ENCODE data around the gene PPM1H.

PPM1H gene

GRCh38 chr12:62925680-62926079 lies 9.3 kb downstream of the PPM1H start:
- H3K27ac ChIP-seq (ENCODE audit: insufficient read depth, low read length, poor library complexity, severe bottlenecking), result no peak overlapping the region
- DNase-seq, result no peak
- H3K4me1 ChIP-seq (ENCODE audit: control insufficient read depth, insufficient read depth, low read length, poor library complexity, severe bottlenecking), result no peaks in the 10 kb centered on the region
- H3K36me3 ChIP-seq (ENCODE audit: control insufficient read depth, insufficient read depth, low read length), result no peaks in the 10 kb centered on the region
- H3K4me3 ChIP-seq (ENCODE audit: insufficient read depth, low read depth, low read length, poor library complexity, severe bottlenecking), result no peak overlapping the region
- H3K27me3 ChIP-seq (replicated peaks; ENCODE audit: control insufficient read depth, insufficient read depth, low read length, poor library complexity, severe bottlenecking), result no peaks in the 10 kb centered on the region
- no peaks in the 10 kb centered on the region for H3K9me3 ChIP-seq (ENCODE audit: control insufficient read depth, low read length)

- Histone ChIP-seq H3K36me3 (ENCODE audit: control insufficient read depth, insufficient read depth, low read length) (no peaks in the 10 kb centered on the region), H3K27ac (ENCODE audit: insufficient read depth, low read length, poor library complexity, severe bottlenecking) (no peak overlapping the region), H3K9me3 (ENCODE audit: control insufficient read depth, low read length) (no peaks in the 10 kb centered on the region), H3K4me3 (ENCODE audit: insufficient read depth, low read depth, low read length, poor library complexity, severe bottlenecking) (no peak overlapping the region), H3K27me3 (replicated peaks; ENCODE audit: control insufficient read depth, insufficient read depth, low read length, poor library complexity, severe bottlenecking) (no peaks in the 10 kb centered on the region), H3K4me1 (ENCODE audit: control insufficient read depth, insufficient read depth, low read length, poor library complexity, severe bottlenecking) (no peaks in the 10 kb centered on the region)
- DNase-seq, result no peak
Measured at GRCh38 chr12:62924084-62924483, 10.9 kb downstream of the PPM1H start.

GRCh38 chr12:62922539-62922938 lies 12.4 kb downstream of the PPM1H start:
- no peaks in the 10 kb centered on the region for H3K9me3 ChIP-seq (ENCODE audit: control insufficient read depth, low read length)
- no peaks in the 10 kb centered on the region for H3K36me3 ChIP-seq (ENCODE audit: control insufficient read depth, insufficient read depth, low read length)
- H3K4me1 ChIP-seq (ENCODE audit: control insufficient read depth, insufficient read depth, low read length, poor library complexity, severe bottlenecking), result no peaks in the 10 kb centered on the region
- H3K27ac ChIP-seq (ENCODE audit: insufficient read depth, low read length, poor library complexity, severe bottlenecking), result no peak overlapping the region
- no peak overlapping the region for H3K4me3 ChIP-seq (ENCODE audit: insufficient read depth, low read depth, low read length, poor library complexity, severe bottlenecking)
- H3K27me3 ChIP-seq (replicated peaks; ENCODE audit: control insufficient read depth, insufficient read depth, low read length, poor library complexity, severe bottlenecking), result no peaks in the 10 kb centered on the region
- DNase-seq, result no peak

- H3K4me1 ChIP-seq (ENCODE audit: control insufficient read depth, insufficient read depth, low read length, poor library complexity, severe bottlenecking), result no peaks in the 10 kb centered on the region
Measured at GRCh38 chr12:62919838-62920237, 15.1 kb downstream of the PPM1H start.

GRCh38 chr12:62917926-62918325 lies 17.0 kb downstream of the PPM1H start:
- Histone ChIP-seq H3K9me3 (ENCODE audit: control insufficient read depth, low read length) (no peaks in the 10 kb centered on the region), H3K4me3 (ENCODE audit: insufficient read depth, low read depth, low read length, poor library complexity, severe bottlenecking) (no peak overlapping the region), H3K36me3 (ENCODE audit: control insufficient read depth, insufficient read depth, low read length) (no peaks in the 10 kb centered on the region), H3K27me3 (replicated peaks; ENCODE audit: control insufficient read depth, insufficient read depth, low read length, poor library complexity, severe bottlenecking) (no peaks in the 10 kb centered on the region), H3K27ac (ENCODE audit: insufficient read depth, low read length, poor library complexity, severe bottlenecking) (no peak overlapping the region), H3K4me1 (ENCODE audit: control insufficient read depth, insufficient read depth, low read length, poor library complexity, severe bottlenecking) (no peaks in the 10 kb centered on the region)
- no peak for DNase-seq

More at GRCh38 chr12:62919838-62920237, 15.1 kb downstream of the PPM1H start:
- Histone ChIP-seq H3K36me3 (ENCODE audit: control insufficient read depth, insufficient read depth, low read length) (no peaks in the 10 kb centered on the region), H3K27ac (ENCODE audit: insufficient read depth, low read length, poor library complexity, severe bottlenecking) (no peak overlapping the region), H3K27me3 (replicated peaks; ENCODE audit: control insufficient read depth, insufficient read depth, low read length, poor library complexity, severe bottlenecking) (no peaks in the 10 kb centered on the region), H3K9me3 (ENCODE audit: control insufficient read depth, low read length) (no peaks in the 10 kb centered on the region), H3K4me3 (ENCODE audit: insufficient read depth, low read depth, low read length, poor library complexity, severe bottlenecking) (no peak overlapping the region)
- no peak for DNase-seq

- H3K27me3 ChIP-seq (replicated peaks; ENCODE audit: control insufficient read depth, insufficient read depth, low read length, poor library complexity, severe bottlenecking), result no peaks in the 10 kb centered on the region
- H3K9me3 ChIP-seq (ENCODE audit: control insufficient read depth, low read length), result no peaks in the 10 kb centered on the region
- H3K27ac ChIP-seq (ENCODE audit: insufficient read depth, low read length, poor library complexity, severe bottlenecking), result no peak overlapping the region
- no peaks in the 10 kb centered on the region for H3K4me1 ChIP-seq (ENCODE audit: control insufficient read depth, insufficient read depth, low read length, poor library complexity, severe bottlenecking)
- no peak overlapping the region for H3K4me3 ChIP-seq (ENCODE audit: insufficient read depth, low read depth, low read length, poor library complexity, severe bottlenecking)
- no peaks in the 10 kb centered on the region for H3K36me3 ChIP-seq (ENCODE audit: control insufficient read depth, insufficient read depth, low read length)
- DNase-seq, result no peak
Measured at GRCh38 chr12:62916632-62917425, 18.1 kb downstream of the PPM1H start.

GRCh38 chr12:62915204-62915529 lies 19.8 kb downstream of the PPM1H start:
- H3K36me3 ChIP-seq (ENCODE audit: control insufficient read depth, insufficient read depth, low read length), result no peaks in the 10 kb centered on the region
- H3K27ac ChIP-seq (ENCODE audit: insufficient read depth, low read length, poor library complexity, severe bottlenecking), result no peak overlapping the region
- no peaks in the 10 kb centered on the region for H3K9me3 ChIP-seq (ENCODE audit: control insufficient read depth, low read length)
- no peaks in the 10 kb centered on the region for H3K27me3 ChIP-seq (replicated peaks; ENCODE audit: control insufficient read depth, insufficient read depth, low read length, poor library complexity, severe bottlenecking)
- H3K4me1 ChIP-seq (ENCODE audit: control insufficient read depth, insufficient read depth, low read length, poor library complexity, severe bottlenecking), result no peaks in the 10 kb centered on the region
- no peak overlapping the region for H3K4me3 ChIP-seq (ENCODE audit: insufficient read depth, low read depth, low read length, poor library complexity, severe bottlenecking)
- DNase-seq, result no peak

GRCh38 chr12:62914443-62915203 lies 20.3 kb downstream of the PPM1H start:
- DNase-seq, result no peak
- no peak overlapping the region for H3K4me3 ChIP-seq (ENCODE audit: insufficient read depth, low read depth, low read length, poor library complexity, severe bottlenecking)
- no peak overlapping the region for H3K27ac ChIP-seq (ENCODE audit: insufficient read depth, low read length, poor library complexity, severe bottlenecking)
- no peaks in the 10 kb centered on the region for H3K27me3 ChIP-seq (replicated peaks; ENCODE audit: control insufficient read depth, insufficient read depth, low read length, poor library complexity, severe bottlenecking)
- H3K36me3 ChIP-seq (ENCODE audit: control insufficient read depth, insufficient read depth, low read length), result no peaks in the 10 kb centered on the region
- no peaks in the 10 kb centered on the region for H3K9me3 ChIP-seq (ENCODE audit: control insufficient read depth, low read length)
- no peaks in the 10 kb centered on the region for H3K4me1 ChIP-seq (ENCODE audit: control insufficient read depth, insufficient read depth, low read length, poor library complexity, severe bottlenecking)

- Histone ChIP-seq H3K27ac (ENCODE audit: insufficient read depth, low read length, poor library complexity, severe bottlenecking) (no peak overlapping the region), H3K36me3 (ENCODE audit: control insufficient read depth, insufficient read depth, low read length) (no peaks in the 10 kb centered on the region)
- DNase-seq, result no peak
Measured at GRCh38 chr12:62913380-62913779, 21.6 kb downstream of the PPM1H start.

GRCh38 chr12:62912644-62913043 lies 22.3 kb downstream of the PPM1H start:
- Histone ChIP-seq H3K9me3 (ENCODE audit: control insufficient read depth, low read length) (no peaks in the 10 kb centered on the region), H3K27me3 (replicated peaks; ENCODE audit: control insufficient read depth, insufficient read depth, low read length, poor library complexity, severe bottlenecking) (no peaks in the 10 kb centered on the region), H3K4me3 (ENCODE audit: insufficient read depth, low read depth, low read length, poor library complexity, severe bottlenecking) (no peak overlapping the region), H3K27ac (ENCODE audit: insufficient read depth, low read length, poor library complexity, severe bottlenecking) (no peak overlapping the region), H3K36me3 (ENCODE audit: control insufficient read depth, insufficient read depth, low read length) (no peaks in the 10 kb centered on the region), H3K4me1 (ENCODE audit: control insufficient read depth, insufficient read depth, low read length, poor library complexity, severe bottlenecking) (no peaks in the 10 kb centered on the region)
- DNase-seq, result no peak

More at GRCh38 chr12:62913380-62913779, 21.6 kb downstream of the PPM1H start:
- H3K9me3 ChIP-seq (ENCODE audit: control insufficient read depth, low read length), result no peaks in the 10 kb centered on the region
- H3K4me1 ChIP-seq (ENCODE audit: control insufficient read depth, insufficient read depth, low read length, poor library complexity, severe bottlenecking), result no peaks in the 10 kb centered on the region
- no peak overlapping the region for H3K4me3 ChIP-seq (ENCODE audit: insufficient read depth, low read depth, low read length, poor library complexity, severe bottlenecking)
- H3K27me3 ChIP-seq (replicated peaks; ENCODE audit: control insufficient read depth, insufficient read depth, low read length, poor library complexity, severe bottlenecking), result no peaks in the 10 kb centered on the region

All from effector memory CD4-positive, alpha-beta T cell (primary cell).